Stimulated activated CD4-positive, alpha-beta T cell treated with anti-CD3 and anti-CD28 coated beads, Interleukin-12 subunit alpha, Interleukin-12 subunit beta, amount 100 ng/mL, for 4 hours (primary cell): Measurements from ENCODE around the gene PIP5K1C.

Experiments
- DNase-seq: peaks from one replicate; pipeline ENCODE4 v3.0.0-alpha.2; 2020

The PIP5K1C gene, protein sequence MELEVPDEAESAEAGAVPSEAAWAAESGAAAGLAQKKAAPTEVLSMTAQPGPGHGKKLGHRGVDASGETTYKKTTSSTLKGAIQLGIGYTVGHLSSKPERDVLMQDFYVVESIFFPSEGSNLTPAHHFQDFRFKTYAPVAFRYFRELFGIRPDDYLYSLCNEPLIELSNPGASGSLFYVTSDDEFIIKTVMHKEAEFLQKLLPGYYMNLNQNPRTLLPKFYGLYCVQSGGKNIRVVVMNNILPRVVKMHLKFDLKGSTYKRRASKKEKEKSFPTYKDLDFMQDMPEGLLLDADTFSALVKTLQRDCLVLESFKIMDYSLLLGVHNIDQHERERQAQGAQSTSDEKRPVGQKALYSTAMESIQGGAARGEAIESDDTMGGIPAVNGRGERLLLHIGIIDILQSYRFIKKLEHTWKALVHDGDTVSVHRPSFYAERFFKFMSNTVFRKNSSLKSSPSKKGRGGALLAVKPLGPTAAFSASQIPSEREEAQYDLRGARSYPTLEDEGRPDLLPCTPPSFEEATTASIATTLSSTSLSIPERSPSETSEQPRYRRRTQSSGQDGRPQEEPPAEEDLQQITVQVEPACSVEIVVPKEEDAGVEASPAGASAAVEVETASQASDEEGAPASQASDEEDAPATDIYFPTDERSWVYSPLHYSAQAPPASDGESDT

DNA sequence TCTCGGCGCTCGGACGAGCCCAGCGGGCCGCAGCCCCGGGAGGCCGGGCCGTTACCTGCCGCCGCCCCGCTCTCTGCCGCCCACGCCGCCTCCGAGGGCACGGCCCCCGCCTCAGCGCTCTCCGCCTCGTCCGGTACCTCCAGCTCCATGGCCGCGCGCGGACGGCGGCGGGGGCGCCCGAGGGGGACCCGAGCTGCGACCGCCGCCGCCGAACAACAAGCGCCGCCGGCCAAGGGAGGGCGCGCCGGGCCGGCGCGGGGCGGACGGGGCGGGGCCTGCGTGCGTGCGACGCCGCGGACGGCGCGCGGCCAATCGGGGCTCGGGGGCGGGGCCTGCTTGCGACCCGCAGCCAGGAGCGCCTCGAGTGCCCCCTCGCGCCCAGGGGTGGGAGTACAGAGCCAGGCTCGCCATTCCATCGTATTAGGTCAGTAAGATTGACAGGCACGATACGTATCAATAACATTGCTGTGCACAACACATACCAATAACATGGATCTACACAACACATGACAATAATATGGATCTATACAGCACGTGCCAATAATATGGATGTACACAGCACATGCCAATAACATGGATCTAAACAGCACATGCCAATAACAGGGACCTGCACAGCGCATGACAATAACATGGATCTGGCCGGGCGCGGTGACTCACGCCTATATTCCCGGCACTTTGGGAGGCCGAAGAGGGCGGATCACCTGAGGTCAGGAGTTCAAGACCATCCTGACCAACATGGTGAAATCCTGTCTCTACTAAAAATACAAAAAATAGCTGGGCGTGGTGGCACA lies at the start of gene PIP5K1C:
Gene PIP5K1C, minus strand, starts transcription at position 227 of the 791 bp plus-strand sequence. Its CDS starts 78 bp downstream, at position 149.
- peak; percentile 96 for DNase-seq

DNA sequence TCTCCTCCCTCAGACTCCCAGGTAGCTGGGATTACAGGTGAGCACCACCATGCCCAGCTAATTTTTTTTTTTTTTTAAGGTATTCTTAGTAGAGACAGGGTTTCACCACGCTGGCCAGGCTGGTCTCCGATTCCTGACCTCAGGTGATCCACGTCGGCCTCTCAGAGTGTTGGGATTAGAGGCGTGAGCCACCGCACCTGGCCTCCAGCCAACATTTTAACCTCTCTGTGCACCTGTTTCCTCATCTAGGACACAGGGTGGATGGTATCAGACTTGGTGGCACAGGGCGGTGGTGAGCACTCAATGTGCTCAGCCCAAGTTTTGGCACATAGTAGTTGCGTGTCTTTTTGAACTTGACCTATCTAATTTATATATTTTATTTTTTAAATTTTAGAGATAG lies 48.7 kb upstream of the PIP5K1C start:
- DNase-seq: no peak

DNA sequence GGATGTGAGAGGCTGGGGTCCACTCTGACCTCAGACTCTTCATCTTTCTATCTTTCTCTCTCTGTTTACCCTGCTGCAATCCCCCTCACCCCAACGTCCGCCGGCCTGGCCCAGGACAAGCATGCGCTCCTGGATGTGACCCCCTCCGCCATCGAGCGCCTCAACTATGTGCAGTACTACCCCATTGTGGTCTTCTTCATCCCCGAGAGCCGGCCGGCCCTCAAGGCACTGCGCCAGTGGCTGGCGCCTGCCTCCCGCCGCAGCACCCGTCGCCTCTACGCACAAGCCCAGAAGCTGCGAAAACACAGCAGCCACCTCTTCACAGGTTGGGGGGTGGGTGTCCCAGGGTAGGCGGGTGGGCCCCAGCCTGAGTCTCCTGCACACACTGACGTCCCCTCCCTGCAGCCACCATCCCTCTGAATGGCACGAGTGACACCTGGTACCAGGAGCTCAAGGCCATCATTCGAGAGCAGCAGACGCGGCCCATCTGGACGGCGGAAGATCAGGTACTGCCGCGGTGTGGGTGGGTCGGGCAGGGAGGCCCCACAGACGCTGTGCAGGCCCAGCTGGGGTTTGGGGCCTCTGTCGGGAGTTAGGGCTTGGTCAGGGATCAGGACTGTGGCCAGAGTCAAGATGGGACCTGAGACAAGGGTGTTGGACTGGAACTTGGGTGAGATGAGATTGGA lies 46.2 kb upstream of the PIP5K1C start:
- no peak for DNase-seq

DNA sequence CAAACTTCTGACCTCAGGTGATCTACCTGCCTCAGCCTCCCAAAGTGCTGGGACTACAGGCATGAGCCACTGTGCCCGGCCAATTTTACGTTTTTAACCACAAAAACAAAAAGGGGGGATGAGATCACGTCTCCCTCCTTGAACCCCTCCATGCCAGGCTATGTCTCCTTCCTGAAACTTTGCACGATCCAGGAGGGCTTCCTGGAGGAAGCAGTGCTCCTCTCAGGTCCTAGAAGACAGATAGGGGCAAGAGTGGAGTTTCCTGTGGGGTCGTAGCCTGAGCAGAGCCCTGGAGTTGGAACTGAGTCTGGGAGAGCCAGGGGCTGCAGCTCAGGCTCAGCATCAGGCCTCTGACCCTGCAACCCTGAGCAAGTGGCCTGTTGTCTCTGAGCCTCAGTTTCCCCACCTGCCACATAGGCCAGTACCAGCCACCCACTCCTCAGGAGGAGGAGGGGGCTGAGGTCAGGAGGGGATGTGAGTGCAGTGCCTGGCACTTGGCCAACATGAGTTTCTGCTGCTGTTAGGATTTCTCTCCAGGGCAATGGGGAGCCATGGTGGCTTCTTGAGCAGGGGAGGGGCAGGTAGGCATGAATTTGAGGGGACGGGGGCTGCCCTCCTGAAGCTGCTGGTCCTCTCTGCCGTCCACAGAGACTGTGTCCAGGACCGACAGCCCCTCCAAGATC lies 45.2 kb upstream of the PIP5K1C start:
- no peak for DNase-seq

DNA sequence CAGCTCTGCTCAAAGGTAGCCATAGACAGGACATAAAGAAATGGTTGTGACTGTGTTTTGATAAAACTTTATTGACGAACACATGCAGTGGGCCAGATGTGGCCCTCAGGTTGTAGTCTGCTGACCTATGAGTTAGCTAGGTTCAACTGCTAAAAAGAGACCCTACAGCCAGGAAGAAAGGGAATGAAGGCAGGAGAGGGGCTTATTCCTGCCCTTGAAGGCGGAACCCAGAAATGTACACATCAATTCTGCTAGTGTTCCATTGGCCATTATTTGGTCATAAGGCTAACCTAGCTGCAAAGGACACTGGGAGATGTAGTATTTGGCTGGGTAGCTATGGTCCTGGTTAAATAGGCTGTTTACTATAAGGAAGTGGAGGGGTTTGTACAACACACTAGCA lies 43.2 kb upstream of the PIP5K1C start:
- DNase-seq: no peak

DNA sequence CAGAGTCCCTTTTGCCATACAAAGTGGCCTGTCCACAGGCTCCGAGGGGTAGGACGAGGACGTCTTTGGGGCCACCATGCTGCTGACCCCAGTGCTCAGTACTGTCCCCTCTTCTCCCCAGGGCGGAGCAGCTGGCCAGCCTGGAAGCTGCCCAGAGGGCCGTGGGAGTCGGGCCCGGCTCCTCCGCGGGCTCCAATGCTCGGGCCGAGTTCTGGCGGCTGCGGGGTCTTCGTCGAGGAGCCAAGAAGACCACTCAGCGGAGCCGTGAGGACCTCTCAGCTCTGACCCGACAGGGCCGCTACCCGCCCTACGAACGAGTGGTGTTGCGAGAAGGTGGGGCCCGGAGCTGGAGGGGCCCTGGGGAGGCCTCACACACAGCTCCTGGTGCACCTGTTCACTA lies 40.2 kb upstream of the PIP5K1C start:
- DNase-seq: no peak

DNA sequence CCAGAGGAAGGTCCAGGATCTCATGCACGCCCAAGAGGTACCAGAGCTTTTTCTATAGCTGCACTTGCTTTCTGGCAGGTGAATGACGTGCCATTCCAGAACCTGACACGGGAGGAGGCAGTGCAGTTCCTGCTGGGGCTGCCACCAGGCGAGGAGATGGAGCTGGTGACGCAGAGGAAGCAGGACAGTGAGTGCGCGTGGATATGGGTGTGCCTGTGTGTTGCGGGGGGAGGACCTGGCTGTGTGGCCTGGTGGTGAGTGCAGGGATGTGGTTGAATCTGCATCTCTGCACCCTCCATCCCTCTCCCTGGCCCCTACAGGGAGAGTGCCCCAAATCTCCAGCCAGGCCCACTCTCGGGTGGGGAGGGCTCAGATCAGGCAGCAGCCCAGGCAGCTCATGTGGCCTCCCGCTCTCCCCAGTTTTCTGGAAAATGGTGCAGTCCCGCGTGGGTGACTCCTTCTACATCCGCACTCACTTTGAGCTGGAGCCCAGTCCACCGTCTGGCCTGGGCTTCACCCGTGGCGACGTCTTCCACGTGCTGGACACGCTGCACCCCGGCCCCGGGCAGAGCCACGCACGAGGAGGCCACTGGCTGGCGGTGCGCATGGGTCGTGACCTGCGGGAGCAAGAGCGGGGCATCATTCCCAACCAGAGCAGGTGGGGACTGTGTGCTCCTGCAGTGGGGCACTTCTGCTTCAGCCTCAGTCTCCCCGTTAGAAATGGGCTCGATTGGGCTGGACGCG lies 38.4 kb upstream of the PIP5K1C start:
- DNase-seq: no peak

DNA sequence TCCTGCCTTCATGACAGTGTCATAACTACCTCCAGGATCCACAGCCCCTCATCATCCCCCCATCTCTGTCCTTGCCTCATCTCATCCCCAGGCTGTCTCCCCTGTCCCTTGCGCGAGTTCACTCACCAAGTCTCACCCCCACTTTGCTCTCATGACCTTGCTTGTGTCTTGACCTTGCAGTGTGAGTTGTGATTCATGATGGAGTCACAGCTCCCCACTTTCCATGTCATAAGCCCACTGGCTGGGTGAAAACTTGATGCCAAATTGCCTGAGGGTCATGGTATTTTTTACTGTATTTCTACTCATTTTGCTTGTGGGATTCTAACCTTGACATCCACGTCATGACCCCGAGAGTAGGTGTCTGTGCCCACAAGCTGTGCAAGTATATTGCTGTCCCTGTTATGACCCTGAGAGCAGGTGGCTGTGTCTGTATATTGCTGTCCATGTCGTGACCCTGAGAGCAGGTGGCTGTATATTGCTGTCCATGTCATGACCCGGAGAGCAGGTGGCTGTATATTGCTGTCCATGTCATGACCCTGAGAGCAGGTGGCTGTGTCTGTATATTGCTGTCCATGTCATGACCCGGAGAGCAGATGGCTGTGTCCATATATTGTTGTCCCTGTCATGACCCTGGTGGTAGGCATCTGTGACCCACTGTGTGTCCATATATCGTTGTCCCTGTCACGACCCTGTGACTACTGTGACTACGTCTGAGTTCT lies 37.4 kb upstream of the PIP5K1C start:
- no peak for DNase-seq

DNA sequence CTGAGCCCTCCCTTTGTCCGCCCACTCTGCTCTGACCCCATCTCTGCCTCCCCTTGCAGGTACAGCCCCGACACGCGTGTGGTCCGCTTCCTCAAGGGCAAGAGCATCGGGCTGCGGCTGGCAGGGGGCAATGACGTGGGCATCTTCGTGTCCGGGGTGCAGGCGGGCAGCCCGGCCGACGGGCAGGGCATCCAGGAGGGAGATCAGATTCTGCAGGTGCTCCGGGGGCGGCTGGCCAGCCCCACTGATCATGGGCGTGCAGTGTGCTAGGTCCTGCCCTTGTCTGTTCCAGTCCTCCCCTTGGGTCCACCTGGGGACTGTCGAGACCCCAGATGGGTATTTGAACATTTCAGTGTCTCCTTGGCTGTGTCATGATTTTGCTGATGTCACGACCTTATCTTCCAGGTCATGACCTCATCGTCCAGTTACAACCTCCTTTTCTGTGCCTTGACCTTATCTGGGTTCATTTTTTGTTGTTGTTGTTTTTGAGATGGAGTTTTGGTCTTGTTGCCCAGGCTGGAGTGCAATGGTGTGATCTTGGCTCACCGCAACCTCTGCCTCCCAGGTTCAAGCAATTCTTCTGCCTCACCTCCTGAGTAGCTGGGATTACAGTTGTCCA lies 35.9 kb upstream of the PIP5K1C start:
- DNase-seq: no peak

DNA sequence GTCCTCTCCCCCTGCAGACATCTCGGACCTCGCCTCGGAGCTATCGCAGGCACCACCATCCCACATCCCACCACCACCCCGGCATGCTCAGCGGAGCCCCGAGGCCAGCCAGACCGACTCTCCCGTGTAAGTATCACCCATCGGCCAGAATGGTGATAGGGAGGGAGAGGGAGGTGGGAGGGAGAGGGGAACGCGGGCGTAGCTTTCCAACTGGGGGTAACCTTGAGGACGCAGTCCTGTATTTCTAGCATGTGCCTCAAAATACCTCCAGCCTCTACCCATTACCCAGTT lies 34.0 kb upstream of the PIP5K1C start:
- DNase-seq: no peak

DNA sequence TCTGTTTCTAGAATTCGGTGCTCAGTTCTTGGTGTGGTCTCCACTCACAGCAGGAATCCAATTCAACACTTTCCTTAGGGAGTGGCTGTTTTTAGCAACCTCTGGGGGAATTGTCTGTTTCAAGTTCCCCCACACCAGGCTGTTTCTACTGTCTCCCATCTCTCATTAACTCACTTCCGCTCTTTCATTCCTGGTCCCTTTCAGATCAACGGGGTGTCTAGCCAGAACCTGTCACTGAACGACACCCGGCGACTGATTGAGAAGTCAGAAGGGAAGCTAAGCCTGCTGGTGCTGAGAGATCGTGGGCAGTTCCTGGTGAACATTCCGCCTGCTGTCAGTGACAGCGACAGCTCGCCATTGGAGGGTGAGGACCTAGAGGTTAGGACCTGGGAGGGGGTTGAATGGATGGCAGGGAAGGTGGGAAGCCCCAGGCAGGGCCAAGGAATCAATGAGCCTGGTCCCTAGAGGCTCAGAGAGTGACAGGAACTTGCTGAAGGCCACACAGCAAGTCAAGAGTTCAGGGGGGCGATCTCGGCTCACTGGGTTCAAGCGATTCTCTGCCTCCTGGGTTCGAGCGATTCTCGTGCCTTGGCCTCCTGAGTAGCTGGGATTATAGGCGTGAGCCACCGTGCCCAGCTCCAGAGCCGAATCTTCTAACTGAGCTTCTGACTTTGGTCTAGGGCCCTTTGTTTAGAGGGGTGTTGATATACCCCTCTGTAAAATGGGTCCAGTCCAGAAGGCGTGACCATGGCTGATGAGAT lies 33.5 kb upstream of the PIP5K1C start:
- DNase-seq: no peak

DNA sequence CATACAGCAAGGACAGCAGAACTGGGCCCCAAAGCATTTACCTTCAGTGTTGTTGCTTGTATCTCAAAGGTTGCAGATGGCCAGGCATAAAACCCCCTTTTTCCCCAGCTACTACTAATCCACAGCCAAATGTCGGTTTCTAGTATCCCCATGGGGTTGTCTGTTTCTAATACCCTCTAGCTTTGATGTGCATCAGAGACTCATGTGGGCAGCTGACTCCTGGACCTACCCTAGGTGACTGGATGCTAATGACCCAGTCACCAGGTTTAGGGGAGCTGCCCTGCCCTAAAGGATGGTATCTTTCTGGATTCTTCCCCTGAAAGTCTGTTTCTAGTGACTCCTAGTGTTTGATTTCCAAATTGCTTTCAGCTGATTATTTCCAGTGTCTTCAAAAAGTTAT lies 31.8 kb upstream of the PIP5K1C start:
- no peak for DNase-seq

DNA sequence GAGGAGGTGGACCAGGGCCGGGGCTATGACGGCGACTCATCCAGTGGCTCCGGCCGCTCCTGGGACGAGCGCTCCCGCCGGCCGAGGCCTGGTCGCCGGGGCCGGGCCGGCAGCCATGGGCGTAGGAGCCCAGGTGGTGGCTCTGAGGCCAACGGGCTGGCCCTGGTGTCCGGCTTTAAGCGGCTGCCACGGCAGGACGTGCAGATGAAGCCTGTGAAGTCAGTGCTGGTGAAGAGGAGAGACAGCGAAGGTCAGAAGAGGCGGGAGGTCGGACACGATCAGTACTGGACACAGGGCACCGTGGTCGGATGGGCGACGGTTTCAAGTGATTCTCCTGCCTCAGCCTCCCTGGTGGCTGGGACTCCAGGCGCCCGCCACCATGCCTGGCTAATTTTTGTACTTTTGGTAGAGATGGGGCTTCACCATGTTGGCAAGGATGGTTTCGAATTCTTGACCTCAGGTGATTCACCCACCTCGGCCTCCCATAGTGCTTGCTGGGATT lies 30.2 kb upstream of the PIP5K1C start:
- DNase-seq: no peak

DNA sequence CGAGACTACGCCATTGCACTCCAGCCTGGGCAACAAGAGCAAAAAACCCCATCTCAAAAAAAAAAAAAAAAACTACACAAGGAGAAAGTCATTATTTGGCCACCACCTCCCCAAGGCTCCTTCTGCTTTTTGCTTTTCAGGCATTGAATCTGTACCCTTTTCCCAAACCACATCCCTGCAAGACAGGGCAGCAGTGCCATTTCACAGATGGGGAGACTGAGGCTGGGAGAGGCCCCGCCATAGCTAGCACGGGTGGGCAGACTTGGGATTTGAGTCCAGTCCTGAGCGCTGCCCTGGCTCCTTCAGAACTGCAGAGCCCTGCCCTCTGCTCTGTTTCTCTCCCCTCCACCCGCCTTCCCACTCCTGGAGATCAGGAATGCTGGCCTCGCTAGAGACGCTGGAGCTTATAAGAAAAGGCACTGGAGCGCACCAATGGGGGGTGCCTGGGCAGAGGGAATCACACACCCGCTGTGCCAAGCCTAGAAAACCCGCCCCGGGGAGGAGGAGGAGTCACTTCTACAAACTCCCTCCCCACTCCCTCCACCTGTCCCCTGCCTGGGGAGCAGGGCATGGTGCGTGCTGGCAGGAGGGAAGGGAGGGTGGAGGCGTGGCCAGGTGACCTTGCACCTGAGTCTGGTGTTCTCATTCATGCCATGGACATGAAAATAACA lies 25.5 kb upstream of the PIP5K1C start:
- DNase-seq: no peak

DNA sequence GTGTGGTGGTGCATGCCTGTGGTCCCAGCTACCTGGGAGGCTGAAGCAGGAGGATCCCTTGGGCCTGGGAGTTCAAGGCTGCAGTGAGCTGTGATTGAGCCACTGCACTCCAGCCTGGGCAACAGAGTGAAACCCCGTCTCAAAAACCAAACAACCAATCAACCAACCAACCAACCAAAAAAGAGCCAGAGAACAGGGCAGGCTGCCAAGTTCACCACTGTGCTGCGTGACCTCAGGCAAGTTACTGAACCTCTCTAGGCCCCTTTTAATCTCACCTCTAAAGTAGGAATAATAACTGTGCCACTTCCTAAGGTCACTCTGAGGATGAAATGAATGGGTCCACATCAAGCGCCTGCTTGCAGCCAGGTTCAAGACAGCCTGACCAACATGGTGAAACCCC lies 24.9 kb upstream of the PIP5K1C start:
- no peak for DNase-seq

DNA sequence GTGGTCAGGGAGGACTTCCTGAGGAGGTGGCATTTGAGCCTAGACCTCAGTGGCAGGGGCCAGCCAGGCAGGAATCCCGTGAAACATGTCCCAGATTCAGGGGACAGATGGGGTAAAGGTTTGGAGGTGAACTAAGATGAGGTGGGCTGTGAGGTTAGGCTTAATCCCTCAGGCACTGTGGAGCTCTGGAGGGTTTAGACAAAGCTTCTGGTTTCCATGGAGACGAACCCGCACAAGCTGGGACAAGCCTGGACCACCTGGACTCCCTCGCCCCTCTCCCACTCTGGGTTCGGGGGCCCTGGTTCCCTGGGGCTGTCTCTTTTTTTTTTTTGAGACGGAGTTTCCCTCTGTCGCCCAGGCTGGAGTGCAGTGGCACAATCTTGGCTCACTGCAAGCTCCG lies 23.6 kb upstream of the PIP5K1C start:
- DNase-seq: no peak

DNA sequence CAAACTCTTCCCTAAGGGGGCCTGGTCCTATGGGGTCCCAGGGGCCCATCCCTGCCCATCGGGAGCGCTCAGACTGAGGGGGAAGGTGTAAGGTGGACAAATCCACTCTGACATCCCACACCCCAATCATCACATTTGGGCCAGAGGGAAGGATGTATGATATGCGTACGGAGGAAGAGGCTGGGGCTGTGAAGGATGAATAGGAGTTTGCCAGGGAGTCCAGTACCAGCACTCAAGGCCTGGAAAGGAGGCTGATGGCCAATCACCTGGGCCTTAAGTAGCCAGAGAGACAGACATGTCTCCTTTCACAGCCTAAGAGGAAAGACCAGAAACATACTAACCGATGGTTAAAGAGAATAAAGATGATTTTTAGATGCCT lies 22.8 kb upstream of the PIP5K1C start:
- no peak for DNase-seq

DNA sequence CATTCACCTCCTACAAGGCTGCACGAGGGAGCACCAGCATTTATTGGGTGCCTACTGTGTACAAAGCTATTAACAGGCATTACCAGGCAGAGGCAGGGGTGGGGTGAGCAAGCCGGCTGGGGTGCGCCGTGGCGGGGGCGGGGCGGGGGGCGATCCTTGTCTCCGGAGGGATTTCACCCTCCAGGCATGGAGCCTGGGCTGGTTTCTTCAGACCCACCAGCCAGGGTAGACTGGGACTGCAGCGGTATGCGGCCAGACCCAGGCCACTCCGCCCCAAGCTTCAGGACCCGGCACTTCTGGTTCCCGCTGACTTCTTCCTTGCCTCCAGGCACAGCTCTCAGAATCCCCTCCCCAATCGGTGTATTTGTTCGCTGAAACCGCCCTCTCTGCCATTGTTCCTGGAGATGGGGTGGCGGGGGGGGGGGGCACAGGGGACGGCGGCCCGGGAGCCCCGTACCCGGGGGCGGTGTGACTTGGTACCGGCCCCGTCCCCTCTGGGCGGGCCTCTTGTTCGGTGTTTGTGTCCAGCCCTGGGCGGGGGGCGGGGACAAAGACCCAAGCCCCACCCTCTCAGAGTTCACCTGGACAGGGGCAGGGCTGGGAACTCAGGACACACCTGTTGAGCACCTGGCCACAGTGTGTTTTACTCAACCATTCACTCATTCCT lies 22.3 kb upstream of the PIP5K1C start:
- DNase-seq: no peak
